Stomach (tissue), 9 donors: ENCODE measurements around the gene HUS1B. TPM values are rescaled to one million over a fixed set of nuclear protein-coding genes. Genes with fewer than 3 reads are reported as not detected.

Experiments
- DNase-seq, 2 donors: peaks; one replicate each; pipeline versions ENCODE4 v3.0.0 to v3.0.0-alpha.2; 2013 to 2019
- H3K27ac ChIP-seq, 5 donors: fragments of 200-600 bp in 4 of 5; sonication (generic) in 4 of 5; one replicate each; pipeline ENCODE4 v1.5.1; 2013 to 2019; ENCODE audit warnings: mild to moderate bottlenecking in 1 of 5, moderate library complexity in 1 of 5
- H3K27me3 ChIP-seq, 3 donors: fragments of 200-600 bp; sonication (generic); one replicate each; pipeline ENCODE4 v1.5.1; 2017 to 2019; ENCODE audit warnings: mixed run types in 1 of 3
- H3K36me3 ChIP-seq, 4 donors: fragments of 200-600 bp; sonication (generic); 1 replicate in 3 of 4; 2 replicates in 1 of 4; pipeline ENCODE4 v1.5.1; 2016 to 2019
- H3K4me1 ChIP-seq, 4 donors: fragments of 200-600 bp; sonication (generic); one replicate each; pipeline ENCODE4 v1.5.1; 2016 to 2019
- H3K4me3 ChIP-seq, 4 donors: fragments of 200-600 bp; sonication (generic) in 3 of 4; one replicate each; pipeline ENCODE4 v1.5.1; 2016 to 2019; ENCODE audit warnings: mild to moderate bottlenecking in 1 of 4
- H3K9me3 ChIP-seq, 4 donors: fragments of 200-600 bp; sonication (generic); one replicate each; pipeline ENCODE4 v1.5.1; 2016 to 2019
- EP300 ChIP-seq: sonication (generic); formaldehyde crosslinking; IDR thresholded peaks from one replicate; pipeline ENCODE4 v1.6.1; 2017; ENCODE audit warnings: antibody characterized with exemption
- POLR2A ChIP-seq, 4 donors: fragments of 450-650 bp; IDR thresholded peaks; one replicate each; pipeline ENCODE4 v1.6.1; 2016; ENCODE audit warnings: antibody characterized with exemption in 4 of 4, control low read depth in 2 of 4, mild to moderate bottlenecking in 1 of 4, moderate library complexity in 1 of 4
- POLR2AphosphoS5 ChIP-seq, 3 donors: sonication (generic); formaldehyde crosslinking; IDR thresholded peaks; one replicate each; pipeline ENCODE4 v1.6.1; 2016; ENCODE audit warnings: antibody characterized with exemption in 3 of 3
- WGBS, 5 donors: extraction: QIAGEN DNeasy Blood & Tissue Kit in 3 of 5; methylation state at CpG; one replicate each; pipeline versions ENCODE4 v1.1.5 to v1.1.7; 2013 to 2018; 5-methylcytosine and 5-hydroxymethylcytosine counted together
- intact Hi-C: fragments of 100-400 bp; cut with DNase I; formaldehyde crosslinking; loops from one replicate; pipeline ENCODE4 v1.15.1; 2023; ENCODE audit warnings: low total_unique reads
- polyA plus RNA-seq, 3 donors: library from polyadenylated mRNA; stranded (reverse); fragments of 200-250 nt; gene quantifications; one replicate each; pipeline ENCODE4 v1.2.3, GENCODE V29; 2013
- total RNA-seq, 5 donors: library from RNA; depleted of rRNA; stranded (reverse); fragments of >200 nt; gene quantifications; one replicate each; pipeline versions ENCODE4 v1.1.0 to v1.2.3, GENCODE V29; 2014 to 2016
- TF ChIP-seq, protein P1 (sequence below), 7 experiments: fragments of 450-650 bp in 4 of 7; fragments of 200-600 bp in 3 of 7; sonication (generic) in 3 of 7; IDR thresholded peaks; one replicate each; pipeline ENCODE4 v1.5.1; 2016 to 2019; ENCODE audit warnings: antibody characterized with exemption in 7 of 7, control low read depth in 2 of 7, mild to moderate bottlenecking in 1 of 7
- donor health status: healthy with polysubstance abuse.
- donor health status: Bipolar disorder and iron deficiency.
- donor health status: healthy.

HUS1B gene
- total and polyA plus RNA-seq, 8 donors = 0.31 to 46.1 (median 3.9) TPM; not detected in 4

DNA sequence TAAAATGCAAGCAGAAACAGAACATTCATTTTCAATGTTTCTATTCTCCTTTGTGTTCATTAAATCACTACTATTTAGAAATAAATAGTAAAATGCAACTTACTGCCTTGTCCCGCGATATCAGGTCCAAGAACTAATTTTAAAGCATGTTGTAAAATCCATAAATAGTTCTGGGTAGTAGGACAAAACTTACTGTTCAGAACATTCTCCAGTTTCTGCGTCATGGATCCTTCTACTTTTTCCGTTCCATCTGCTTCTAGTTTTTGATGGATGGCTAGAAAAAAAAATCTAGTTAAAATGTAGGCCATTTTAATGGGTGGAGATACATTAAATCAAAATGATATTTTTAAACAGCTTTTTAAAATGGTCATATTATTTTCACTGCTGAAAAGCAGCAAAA is 47.0 kb downstream of the HUS1B start:
- Histone ChIP-seq H3K27me3 (no peaks in the 10 kb centered on the region), H3K9me3 (no peaks in the 10 kb centered on the region), H3K27ac (no peak overlapping the region), H3K4me3 (no peak overlapping the region), H3K4me1 (peaks cover 0 to 7% (median 0%) of the 10 kb centered on the region in 4 donors), H3K36me3 (peaks cover 0 to 46% (median 35%) of the 10 kb centered on the region in 4 donors)
- TF ChIP-seq POLR2A (IDR thresholded peaks at IDR 0.05) = no peak
- no peak for DNase-seq
- 95 to 98% (median 97%) methylated on average over 4 of the region's 4 CpGs for WGBS, 5 donors
- intact Hi-C loops = no loop called here

DNA sequence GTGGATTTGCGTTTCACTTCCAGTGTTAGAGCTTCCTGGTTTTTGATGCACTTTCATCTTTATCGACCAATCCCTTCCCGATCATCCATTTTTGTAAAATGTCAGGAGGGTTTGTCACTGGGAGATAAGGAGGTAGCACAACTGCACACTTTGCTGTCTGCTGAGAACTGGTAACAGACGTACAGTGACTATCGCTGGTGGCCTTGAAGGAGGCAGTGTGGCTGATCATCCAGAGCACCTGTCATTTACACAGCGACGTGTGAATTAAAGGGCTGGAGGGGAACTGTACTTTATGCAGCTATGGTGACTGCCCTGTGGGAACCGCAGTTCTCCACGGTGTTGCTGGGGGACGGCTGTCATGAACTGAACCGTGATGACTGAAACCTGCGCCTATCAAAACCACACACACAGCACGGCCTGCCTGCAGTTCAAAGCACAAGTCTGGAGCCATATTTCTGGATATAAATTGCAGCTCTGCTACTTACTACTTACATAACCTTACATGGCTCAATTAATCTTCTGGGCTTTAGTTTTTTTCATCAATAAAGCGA is 50.0 kb downstream of the HUS1B start:
- intact Hi-C loops = no loop called here
- 92 to 96% (median 93%) methylated on average over 14 of the region's 14 CpGs for WGBS, 5 donors
- H3K4me1 ChIP-seq = peaks cover 0 to 7% (median 0%) of the 10 kb centered on the region in 4 donors
- no peaks in the 10 kb centered on the region for H3K27me3 ChIP-seq
- no peaks in the 10 kb centered on the region for H3K9me3 ChIP-seq
- H3K4me3 ChIP-seq = no peak overlapping the region
- TF ChIP-seq POLR2AphosphoS5 (IDR thresholded peaks at IDR 0.05) (no peak), EP300 (no peak), POLR2A (IDR thresholded peaks at IDR 0.05) (no peak)
- TF ChIP-seq, protein P1, sequence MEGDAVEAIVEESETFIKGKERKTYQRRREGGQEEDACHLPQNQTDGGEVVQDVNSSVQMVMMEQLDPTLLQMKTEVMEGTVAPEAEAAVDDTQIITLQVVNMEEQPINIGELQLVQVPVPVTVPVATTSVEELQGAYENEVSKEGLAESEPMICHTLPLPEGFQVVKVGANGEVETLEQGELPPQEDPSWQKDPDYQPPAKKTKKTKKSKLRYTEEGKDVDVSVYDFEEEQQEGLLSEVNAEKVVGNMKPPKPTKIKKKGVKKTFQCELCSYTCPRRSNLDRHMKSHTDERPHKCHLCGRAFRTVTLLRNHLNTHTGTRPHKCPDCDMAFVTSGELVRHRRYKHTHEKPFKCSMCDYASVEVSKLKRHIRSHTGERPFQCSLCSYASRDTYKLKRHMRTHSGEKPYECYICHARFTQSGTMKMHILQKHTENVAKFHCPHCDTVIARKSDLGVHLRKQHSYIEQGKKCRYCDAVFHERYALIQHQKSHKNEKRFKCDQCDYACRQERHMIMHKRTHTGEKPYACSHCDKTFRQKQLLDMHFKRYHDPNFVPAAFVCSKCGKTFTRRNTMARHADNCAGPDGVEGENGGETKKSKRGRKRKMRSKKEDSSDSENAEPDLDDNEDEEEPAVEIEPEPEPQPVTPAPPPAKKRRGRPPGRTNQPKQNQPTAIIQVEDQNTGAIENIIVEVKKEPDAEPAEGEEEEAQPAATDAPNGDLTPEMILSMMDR (IDR thresholded peaks at IDR 0.05) = no peak
- DNase-seq = no peak
- H3K27ac ChIP-seq = no peak overlapping the region
- peaks cover 0 to 33% (median 29%) of the 10 kb centered on the region in 4 donors for H3K36me3 ChIP-seq

Other genes with a start within 250 kb of the HUS1B start
- gene EXOC2, start 36.0 kb upstream of the HUS1B start, total RNA-seq = 10 to 100 TPM in 4 of 5 donors, 1 to 10 TPM in 1; 6.7 to 39.7 (median 20.3) TPM
- gene EXOC2, start 36.0 kb upstream of the HUS1B start, polyA plus RNA-seq = 1 to 10 TPM; 5.3 to 8.9 (median 8.5) TPM